Stimulated activated CD8-positive, alpha-beta memory T cell treated with anti-CD3 and anti-CD28 coated beads, Interleukin-12 subunit alpha, Interleukin-12 subunit beta, amount 100 ng/mL, for 1 hour (primary cell): ENCODE results near the gene HORMAD2.

Experiments
- DNase-seq: peaks from one replicate; pipeline ENCODE4 v3.0.0-alpha.2; 2020; ENCODE audit warnings: low read depth

The HORMAD2 gene, protein sequence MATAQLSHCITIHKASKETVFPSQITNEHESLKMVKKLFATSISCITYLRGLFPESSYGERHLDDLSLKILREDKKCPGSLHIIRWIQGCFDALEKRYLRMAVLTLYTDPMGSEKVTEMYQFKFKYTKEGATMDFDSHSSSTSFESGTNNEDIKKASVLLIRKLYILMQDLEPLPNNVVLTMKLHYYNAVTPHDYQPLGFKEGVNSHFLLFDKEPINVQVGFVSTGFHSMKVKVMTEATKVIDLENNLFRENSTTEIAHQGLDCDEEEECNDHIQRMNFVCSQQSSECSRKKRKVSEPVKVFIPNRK

DNA sequence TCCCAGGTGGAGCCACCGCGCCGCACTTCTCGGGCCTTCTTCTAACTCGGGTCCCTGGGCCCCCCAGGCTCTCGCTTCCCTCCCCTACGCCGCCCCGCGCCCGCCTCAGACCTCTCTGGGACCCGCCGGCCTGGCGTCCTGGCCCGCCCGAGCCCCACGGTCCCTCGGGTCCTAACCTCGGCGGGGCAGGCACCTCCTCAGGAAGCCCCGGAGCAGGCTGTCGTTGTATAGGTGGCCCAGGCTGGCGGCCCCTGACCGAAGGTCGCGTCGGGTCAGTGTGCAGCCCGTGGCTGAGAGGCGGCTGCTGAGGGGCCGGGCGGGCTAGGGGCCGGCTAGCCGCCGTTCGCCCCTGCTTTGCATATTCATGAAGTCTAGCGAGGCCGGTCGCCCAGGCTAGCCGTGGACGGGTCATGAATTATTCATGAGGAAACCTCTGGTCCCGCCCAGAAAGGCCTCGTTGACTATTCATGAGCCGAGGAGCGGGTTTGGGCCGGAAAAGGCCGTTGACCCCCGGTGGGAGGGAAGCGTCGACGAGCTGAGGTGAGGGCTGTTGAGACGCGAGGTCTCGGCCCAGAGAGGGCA, at the start of gene HORMAD2:
HORMAD2 (plus strand) TSS at position 513 of the 582 bp plus-strand sequence. CDS start 13,489 bp downstream, outside the sequence.
- DNase-seq: no peak

DNA sequence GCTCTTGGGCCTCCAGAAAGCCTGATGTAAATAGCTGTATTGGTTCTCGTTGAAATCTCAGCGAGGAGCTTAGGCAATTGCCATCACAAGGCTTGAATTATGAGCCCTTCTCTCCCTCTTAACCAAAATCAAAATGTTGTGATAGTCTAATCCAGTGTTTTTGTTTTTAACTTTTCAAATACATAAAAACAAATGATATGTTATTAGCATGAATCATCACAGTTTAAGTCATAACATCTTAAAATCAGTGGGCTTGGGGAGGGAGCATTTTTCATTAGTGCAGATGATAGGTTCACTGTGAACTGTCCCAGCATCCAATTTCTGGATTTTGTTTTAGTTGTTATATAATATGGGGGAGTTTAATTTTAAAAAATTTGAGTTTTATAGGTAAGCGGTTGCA, 48.9 kb upstream of the HORMAD2 start:
- DNase-seq: no peak

DNA sequence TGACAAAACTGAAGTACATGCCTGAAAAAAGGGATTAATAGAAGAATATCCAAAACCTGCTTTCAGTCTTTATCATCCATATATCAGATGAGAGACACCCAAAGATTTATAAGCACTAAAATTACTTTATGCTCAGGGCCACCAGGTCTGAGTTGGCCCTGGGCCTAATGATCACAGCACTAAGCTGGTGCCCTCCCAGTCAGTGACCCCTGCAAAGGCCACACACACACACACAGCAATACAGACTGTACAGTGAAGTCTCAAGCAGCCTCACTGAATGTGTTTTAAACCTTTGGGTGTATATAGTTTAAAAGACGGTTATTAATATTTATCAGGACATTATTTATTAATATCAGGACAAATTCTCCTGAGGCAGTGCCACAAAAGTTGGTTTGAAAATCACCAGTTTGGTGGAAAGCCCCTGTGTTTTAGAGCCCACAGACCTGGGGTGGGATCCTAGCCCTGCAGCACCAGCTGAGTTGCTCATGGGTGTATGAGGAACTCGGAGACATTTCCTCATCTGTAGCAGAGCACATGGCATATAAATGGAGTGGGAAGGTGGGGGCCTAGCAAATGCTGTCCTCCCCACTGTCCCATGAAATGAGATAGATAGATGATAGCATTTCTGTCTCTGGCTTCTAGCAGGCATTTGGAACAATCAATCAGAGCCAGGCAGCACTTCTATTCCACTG, 48.4 kb upstream of the HORMAD2 start:
- no peak for DNase-seq

DNA sequence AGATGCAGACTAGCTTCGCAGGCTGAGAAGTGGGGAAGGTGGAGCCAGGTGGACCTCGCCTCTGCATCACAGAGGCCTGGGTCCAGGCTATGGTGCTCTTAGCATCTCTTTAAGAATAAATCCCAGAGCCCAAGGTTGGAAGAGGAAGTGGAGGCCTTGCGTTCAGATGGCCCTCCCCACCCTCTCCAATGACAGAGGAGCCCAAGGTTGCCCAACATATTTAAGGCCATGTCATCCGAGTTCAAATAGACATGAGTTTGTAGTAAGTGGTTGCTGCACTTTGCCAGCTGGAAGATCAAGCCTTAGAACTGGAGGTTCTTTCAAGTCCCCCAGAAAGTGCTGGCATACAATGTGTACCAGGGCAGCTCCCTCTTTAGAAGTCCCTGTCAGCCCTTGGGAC, 47.1 kb upstream of the HORMAD2 start:
- no peak for DNase-seq

DNA sequence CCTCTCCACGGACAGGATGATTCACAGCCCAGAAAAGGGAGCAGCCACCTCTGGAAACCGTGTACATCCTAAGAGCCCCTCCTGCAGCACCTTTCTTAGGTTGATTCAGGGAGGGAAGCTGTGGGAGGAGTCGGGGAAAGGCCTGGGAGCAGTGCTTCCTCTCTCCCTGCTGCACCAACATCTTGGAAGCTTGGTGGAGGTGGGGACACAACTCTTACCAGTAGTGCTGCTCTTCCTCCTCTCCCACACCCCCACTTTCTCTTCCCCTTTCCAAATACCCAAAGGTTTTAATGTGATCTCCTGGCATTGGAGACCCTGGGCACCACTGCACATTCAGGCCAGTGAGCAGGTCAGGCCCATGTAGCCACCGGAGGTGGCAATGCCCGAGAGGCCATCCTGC, 46.4 kb upstream of the HORMAD2 start:
- no peak for DNase-seq

DNA sequence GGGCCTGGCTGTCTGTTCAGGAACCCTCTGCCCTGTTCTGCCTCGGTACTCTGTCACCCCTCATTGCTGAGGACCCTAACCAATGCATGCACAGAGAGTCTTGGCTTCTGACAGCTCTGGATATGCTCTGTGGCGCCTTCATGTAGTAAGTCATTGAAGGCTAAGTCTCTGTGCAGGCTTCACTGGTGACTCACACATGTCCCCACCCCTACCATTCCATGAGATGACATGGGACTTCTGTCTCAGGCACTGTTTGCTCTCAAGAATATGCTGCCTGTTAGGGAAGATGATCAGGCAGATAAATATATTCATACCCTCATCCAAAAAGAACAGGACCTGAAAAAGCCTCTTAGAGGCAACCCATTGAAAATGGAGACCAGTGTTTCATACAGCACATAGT, 43.6 kb upstream of the HORMAD2 start:
- no peak for DNase-seq

DNA sequence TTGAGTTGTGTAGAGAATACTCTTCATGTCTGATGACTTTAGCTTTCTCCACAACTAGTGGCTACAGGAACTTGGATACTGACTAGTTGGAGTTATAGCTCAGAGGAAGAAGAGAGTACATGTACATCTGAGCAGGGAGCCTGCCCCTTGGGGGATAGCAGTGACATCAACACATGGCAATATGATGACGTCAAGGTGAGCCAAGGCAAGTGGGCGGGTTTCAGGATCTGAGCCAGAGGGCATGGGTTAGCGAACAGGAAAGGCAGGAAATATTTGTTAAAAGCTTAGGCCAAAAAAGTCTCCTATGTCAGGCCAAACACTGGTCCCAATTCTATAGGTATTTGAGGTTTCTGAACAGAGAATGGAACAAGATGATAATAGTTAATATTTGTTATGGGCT, 42.0 kb upstream of the HORMAD2 start:
- DNase-seq: no peak

DNA sequence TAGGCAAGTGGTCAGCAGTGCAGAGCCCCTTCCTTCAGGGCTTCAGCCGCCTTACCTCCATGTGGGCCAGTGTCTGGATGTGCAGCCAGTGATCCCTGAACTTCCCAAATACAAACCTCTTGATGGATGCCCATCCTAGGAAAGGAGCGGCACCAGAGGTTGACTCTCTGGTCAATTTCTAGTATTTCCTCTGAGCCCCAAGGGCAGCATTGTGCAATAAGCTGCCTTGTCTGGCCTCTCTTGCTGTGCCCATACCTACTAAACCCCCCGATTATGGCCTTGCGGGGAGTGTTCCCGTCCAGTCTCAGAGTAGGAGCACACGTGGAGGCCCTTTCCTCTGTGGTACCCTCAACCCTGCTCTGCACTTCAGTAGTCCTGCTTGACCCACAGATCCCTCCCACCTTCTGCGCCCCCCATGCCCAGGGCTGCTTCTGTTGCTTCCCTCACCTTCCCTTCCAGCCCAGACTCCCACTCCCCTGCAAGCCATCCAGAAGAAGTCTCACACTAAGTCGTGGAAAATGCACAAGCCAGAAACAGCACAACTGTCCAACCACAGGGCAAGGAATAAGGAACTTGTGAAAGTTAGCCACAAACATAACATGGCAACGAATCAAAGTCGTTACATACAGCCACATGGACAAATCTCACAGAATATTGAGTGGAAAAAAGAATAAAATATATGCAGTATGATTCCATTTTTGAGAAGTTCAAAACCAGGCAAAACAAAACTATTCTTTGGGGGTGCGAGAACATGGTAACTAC, 39.6 kb upstream of the HORMAD2 start:
- no peak for DNase-seq

DNA sequence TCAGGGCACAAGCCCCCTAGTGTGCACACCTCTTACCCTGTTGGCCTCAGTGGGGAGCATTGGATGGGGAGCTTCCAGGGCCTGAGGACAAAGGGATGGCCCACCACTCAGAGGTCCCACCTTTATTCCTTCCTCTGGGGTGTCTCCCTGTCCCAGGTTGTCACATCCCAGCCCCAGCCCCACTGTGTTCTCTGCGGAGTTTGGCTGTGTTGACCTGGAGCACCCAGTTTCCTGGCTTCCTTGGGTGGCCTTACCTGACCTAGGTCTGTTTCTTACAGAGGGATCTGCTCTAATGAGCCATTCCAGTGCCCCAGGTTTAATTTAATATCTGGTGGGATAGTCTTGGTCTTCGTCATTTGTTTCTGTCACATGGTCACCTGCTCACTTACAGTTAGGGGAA, 38.8 kb upstream of the HORMAD2 start:
- no peak for DNase-seq

DNA sequence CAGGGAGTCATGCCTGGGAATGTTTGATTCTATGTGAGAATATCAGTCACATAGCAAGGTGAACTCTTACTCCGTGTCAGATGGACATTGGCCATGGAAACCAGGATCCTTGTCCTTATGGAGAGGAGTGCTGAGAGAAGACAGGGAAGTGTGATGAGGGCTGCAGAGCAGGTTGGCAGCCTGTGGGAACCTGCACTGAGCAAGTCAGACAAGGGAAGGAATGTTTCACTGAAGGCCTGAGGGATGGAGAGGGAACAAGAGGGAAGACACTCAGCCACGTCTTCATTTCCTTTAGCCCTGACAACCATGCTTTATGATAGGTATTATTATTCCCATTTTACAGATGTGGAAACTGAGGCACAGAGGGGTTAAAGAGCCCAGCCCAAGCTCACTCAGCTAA, 38.4 kb upstream of the HORMAD2 start:
- DNase-seq: no peak

DNA sequence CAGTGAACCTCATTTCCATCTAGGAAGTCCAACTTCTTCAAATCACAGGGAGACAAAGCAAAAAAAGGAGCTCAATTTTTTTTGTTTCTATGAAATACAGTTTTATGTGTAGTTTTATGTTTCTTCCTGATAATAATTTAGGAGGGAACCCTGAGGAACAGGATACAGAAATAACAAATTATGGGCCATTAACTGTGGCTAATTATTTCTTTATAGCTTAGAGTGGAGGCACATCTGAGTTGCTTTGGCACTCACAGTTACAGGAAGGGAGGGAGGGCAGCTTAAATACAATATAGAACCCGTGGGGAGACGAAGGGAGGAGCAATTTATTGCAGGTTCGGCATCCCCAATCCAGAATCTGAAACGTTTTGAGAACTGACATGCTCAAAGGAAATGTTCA, 37.1 kb upstream of the HORMAD2 start:
- no peak for DNase-seq

DNA sequence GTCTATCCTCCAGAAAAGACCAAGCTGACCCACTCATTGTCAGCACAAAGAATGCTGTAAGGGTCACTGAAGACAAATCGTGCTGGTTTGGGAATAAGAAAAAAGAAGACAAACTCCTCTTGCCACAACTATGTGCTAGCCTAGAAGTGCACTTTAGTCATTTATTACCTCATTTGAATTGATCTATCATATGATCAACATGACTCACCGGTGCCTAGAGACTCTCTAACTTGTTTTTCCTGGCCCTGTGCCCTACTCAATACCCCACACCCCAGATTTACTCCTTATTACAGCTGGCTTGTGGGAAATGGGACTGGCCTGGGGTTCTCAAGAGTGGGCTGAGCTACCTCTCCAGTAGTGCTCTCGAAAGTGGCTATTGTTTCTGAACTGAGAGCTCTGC, 35.9 kb upstream of the HORMAD2 start:
- no peak for DNase-seq

DNA sequence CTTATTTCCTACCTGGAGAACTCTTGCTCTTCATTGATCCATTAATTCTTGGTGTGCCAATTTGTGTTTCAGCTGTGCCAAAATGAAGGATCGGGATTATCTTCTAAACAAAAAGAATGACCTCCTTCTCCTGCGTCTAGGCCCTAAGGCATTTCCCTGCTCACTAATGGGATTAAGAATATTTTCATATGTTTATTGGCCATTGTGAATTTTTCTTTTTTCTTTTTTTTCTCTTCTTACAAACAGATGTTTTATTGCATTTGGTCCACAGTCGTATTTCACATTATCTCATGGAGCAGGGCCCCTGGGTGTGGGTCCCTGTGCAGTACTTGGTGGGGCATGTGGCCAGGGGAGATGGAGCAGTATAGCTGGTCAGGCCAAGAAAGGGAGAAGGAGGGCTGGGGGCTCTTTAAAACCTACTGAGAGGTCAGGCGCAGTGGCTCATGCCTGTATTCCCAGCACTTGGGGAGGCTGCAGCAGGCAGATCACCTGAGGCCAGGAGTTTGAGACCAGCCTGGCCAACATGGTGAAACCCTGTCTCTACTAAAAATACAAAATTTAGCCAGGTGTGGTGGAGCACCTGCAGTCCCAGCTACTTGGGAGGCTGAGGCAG, 35.3 kb upstream of the HORMAD2 start:
- no peak for DNase-seq

DNA sequence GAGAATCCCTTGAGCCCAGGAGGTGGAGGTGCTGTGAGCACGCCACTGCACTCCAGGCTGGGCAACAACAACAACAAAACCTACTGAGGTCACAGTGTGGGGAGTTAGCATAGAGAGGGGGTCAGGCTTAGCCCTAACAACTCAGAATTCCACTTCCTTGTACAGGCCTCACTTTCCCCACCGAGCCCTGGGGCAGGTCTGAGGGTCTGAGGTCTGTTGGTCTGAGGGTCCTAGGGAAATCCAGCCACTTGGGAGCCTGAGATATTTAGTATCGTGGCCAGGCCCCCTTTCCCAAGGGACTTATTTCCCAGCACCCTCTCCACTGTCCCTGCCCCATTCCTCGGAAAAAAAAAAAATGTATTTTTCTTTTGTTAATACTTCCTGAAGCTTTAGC, 34.8 kb upstream of the HORMAD2 start:
- no peak for DNase-seq

DNA sequence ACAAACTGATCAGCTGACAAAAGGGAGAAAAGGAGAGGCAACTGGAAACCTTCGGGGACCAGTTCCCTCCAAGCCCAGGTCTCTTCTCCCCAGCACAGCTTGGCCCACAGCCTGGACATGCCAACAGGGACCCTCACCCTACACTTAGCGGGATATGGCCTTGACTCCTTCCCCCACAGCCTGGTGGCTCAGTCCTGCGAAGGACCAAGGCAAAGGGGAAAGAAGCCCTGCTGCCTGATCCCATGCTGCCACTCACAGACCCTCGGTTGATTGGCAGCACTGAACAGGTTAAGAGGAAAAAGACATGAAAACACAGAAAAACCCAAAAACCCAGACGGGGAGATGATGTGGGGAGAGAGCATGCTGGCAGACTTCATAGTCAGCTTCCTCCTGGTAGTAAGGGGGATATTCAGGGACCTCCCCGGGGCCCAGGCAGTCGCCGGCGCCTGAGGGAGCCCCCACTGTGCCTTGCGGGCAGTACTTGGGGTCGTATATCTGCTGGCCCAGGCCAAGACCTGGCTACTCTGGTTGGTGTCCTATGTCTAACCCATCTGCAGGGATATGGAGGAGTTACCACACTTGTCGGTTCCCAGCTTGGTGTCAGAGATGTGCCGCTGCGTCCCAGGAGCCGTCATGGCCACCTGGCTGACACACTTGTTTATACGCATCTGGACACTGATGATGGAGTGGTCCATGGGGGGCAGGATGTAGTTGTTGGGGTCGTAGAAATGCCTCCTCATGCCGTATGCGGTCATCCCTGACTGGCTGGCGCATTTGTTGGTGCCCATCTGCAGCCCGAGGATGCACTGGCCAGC, 34.2 kb upstream of the HORMAD2 start:
- DNase-seq: no peak

DNA sequence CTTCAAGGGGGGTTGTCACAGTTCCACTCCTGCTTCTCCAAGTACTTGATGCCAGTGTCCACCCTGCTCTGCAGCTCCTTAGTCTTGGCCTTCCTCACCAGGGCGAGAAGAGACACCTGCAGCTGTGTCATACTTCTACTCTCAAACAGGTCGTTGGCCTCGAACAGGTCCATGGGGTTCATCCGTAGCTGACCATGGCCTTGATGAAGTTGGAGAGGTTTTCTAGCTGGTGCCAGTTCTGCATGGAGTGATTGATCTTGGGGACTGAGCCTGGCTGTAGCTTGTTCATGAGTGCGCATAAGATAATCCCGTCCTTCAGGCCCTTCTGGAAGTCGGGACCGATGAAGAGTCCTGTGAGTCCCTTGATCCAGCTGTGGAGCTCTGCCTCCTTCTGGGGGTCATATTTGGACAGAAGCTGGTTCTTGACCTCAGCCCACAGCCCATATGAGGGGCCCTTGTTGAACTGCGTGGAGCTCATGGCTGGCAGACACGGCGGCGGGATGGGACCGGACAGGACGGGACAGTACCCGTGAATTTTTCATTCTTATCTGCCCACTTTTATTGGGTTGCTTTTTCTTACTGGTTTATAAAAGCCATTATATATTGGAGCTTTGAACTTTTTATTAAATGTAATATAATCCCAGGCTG, 33.4 kb upstream of the HORMAD2 start:
- DNase-seq: no peak

DNA sequence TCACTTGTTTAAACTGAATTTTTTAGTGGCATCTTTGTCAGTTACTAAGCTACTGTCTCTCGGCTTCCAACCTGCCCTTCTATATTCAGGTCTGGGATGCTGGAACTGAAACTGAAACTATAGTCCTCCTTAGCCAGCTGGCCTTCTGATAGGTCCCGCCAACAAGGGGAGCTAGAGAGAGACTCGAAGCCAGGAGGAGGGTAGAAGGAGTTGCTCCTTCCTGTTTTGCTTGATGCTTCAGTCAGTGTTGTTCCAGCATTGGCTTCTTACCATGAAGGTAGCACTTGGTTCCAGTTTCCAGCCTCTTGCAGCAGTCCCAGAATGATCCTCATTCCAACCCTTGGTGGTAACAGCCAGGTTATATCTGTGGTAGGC, 32.9 kb upstream of the HORMAD2 start:
- no peak for DNase-seq

DNA sequence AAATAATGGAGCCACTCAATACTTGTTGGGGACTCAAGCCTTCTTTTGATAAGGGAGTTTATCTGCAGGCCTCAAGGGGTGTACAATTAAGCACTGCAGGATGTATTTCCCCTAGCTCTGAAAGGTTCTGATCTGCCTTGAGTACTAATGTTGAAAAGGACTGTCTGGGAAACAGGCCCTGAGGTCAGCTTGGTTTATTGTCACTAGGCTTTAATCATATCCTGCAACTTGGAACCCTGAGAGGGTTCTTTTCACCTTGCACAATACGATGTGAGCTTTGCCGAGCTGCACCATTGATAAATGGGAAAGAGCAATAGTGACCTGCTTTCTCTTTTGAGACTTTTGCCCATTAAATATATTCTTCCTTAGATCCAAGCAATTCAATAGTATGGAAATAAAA, 31.6 kb upstream of the HORMAD2 start:
- DNase-seq: no peak

DNA sequence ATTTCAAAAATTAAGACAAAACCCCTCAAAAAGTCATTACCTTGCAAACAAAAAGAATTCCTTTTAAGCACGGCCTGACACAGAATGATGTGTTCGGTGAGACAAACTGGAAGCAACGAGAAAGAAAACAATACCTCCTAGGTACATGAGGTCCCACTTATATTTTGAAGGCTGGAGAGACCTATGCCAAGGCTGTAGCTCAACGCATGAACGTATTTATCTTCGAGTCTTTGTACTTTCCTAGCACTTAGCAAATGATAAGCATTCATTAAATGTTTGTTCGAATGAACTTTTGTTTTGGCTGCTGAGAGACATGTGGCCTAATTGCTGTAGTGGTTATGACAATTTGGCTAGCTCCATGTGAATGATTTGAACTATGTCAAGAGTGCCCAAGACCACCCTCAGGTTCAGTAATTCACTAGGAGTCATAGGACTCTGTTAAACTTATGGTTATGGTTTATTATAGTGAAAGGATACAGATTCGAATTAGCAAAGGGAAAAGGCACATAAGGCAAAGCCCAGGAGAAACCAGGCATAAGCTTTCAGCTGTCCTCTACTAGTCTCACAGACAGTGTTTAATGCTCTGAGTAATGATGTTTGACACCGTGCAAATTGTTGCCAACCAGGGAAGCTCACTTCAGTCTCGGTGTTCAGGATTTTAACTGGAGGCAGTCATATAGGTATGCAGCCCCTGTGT, 26.0 kb upstream of the HORMAD2 start:
- DNase-seq: no peak

DNA sequence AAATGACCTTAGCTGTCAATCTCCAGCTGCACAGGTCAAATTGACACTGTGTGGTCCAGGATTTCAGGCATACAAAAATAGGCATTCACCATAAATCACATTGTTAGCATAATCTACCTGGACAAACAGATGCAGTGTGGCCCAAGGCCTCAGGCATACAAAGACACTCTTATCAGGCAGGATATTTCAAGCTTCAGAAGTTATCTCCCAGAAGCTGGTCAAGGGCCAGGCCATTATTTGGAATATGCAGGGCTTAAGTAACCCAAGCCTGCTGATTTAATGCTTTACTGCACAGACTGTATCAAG, 25.5 kb upstream of the HORMAD2 start:
- DNase-seq: no peak

DNA sequence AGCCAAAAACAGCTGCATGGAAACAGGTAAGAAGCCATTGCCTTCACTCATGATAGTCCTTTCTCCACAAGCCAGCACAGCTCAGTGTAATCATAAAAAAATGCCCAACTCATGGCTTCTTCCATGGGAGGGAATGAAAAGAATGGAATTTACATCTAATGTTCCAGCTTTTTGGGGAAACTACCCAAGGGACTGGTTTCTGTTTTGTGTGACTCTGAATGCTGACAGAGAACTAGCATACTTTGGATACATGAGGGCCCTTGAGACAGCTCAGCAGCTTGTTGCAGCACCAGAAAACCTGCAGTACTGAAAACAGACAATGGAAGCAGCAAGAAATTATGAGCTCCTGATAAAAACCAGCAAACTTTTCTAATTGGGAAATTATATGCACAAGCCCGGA, 24.2 kb upstream of the HORMAD2 start:
- no peak for DNase-seq
